Endodermal cell (in vitro differentiated cells): ENCODE data around the gene APOC3. TPM values are rescaled to one million over a fixed set of nuclear protein-coding genes. Genes with fewer than 3 reads are reported as not detected.

Experiments
- DNase-seq: peaks from one replicate; pipeline ENCODE4 v3.0.0-alpha.2; 2017
- H3K27ac ChIP-seq: 2 replicates; pipeline ENCODE4 v1.5.1; 2013; ENCODE audit warnings: mild to moderate bottlenecking, low read depth, low read length, moderate library complexity
- H3K27me3 ChIP-seq: 2 replicates; pipeline ENCODE4 v1.6.1; 2013; ENCODE audit warnings: mild to moderate bottlenecking, low read length, moderate library complexity; ENCODE audit not compliant: insufficient read depth, control insufficient read depth, poor library complexity, severe bottlenecking
- H3K36me3 ChIP-seq: 2 replicates; pipeline ENCODE4 v1.7.0; 2013; ENCODE audit warnings: mild to moderate bottlenecking, low read length, moderate library complexity; ENCODE audit not compliant: control insufficient read depth, insufficient read depth
- H3K4me1 ChIP-seq: one replicate; pipeline ENCODE4 v1.7.0; 2013; ENCODE audit warnings: low read length; ENCODE audit not compliant: control insufficient read depth, insufficient read depth
- H3K4me3 ChIP-seq: 2 replicates; pipeline ENCODE4 v1.5.1; 2013; ENCODE audit warnings: mild to moderate bottlenecking, low read length, moderate library complexity
- H3K9ac ChIP-seq: 2 replicates; pipeline ENCODE4 v1.6.1; 2013; ENCODE audit warnings: mild to moderate bottlenecking, low read length, moderate library complexity; ENCODE audit not compliant: poor library complexity, severe bottlenecking; ENCODE audit errors: extremely low read depth
- H3K9me3 ChIP-seq: 2 replicates; pipeline ENCODE4 v1.6.1; 2013; ENCODE audit warnings: mild to moderate bottlenecking, low read length, moderate library complexity; ENCODE audit not compliant: control insufficient read depth
- H3K27ac Mint-ChIP-seq: 2 replicates; pipeline ENCODE4 v1.8.0; 2020; ENCODE audit warnings: mixed read lengths
- H3K27me3 Mint-ChIP-seq: 2 replicates; pipeline ENCODE4 v1.8.0; 2021; ENCODE audit warnings: mild to moderate bottlenecking, mixed read lengths; ENCODE audit not compliant: insufficient read depth
- H3K36me3 Mint-ChIP-seq: 2 replicates; pipeline ENCODE4 v1.8.0; 2020; ENCODE audit warnings: low read depth, mixed read lengths
- H3K4me1 Mint-ChIP-seq: 2 replicates; pipeline ENCODE4 v1.8.0; 2020; ENCODE audit warnings: mixed read lengths
- H3K4me3 Mint-ChIP-seq: 2 replicates; pipeline ENCODE4 v1.8.0; 2020; ENCODE audit warnings: mild to moderate bottlenecking, moderate library complexity, mixed read lengths
- H3K9me3 Mint-ChIP-seq: 2 replicates; pipeline ENCODE4 v1.8.0; 2020; ENCODE audit warnings: mild to moderate bottlenecking, mixed read lengths
- CTCF ChIP-seq: fragments of 200-600 bp; sonication (generic); conservative IDR thresholded peaks from 2 replicates; pipeline ENCODE4 v1.5.0; 2021; ENCODE audit warnings: antibody characterized with exemption, mild to moderate bottlenecking
- WGBS, 2 experiments: methylation state at CpG; one replicate each; pipeline versions ENCODE4 v1.1.5 to v1.1.7; 2013; ENCODE audit warnings: missing lambda C conversion rate in 2 of 2, mixed read lengths in 1 of 2; ENCODE audit not compliant: insufficient coverage in 1 of 2, insufficient read length in 1 of 2; 5-methylcytosine and 5-hydroxymethylcytosine counted together
- total RNA-seq, 2 donors: library from RNA; stranded (reverse); fragmentation: NEBNext Ultra II Directional in 1 of 2; extraction: Animal tissue kit (Norgen Biotek cat#: 25700) in 1 of 2; gene quantifications; 2 replicates in 1 of 2; 3 replicates in 1 of 2; pipeline ENCODE4 v1.2.1, GENCODE V29; 2021

The APOC3 gene
- total RNA-seq, 2 donors from 2014 or later = not detected

- no peak for DNase-seq
- Mint-ChIP-seq H3K4me1 (no peaks in the 10 kb centered on the region), H3K4me3 (no peak overlapping the region), H3K27me3 (no peaks in the 10 kb centered on the region), H3K27ac (peak overlapping the region; percentile 41), H3K36me3 (peaks cover 15% of the 10 kb centered on the region), H3K9me3 (no peaks in the 10 kb centered on the region)
- TF ChIP-seq CTCF = no peak
- no peak overlapping the region for H3K27ac ChIP-seq
- no peak overlapping the region for H3K9ac ChIP-seq
- H3K4me1 ChIP-seq = no peaks in the 10 kb centered on the region
- 83 to 94% methylated on average over 2 to 5 of the region's 6 CpGs for WGBS, 2 experiments
- no peaks in the 10 kb centered on the region for H3K9me3 ChIP-seq
- H3K27me3 ChIP-seq = no peaks in the 10 kb centered on the region
- H3K36me3 ChIP-seq = peaks cover 8% of the 10 kb centered on the region
- H3K4me3 ChIP-seq = no peak overlapping the region
These were observed 51.4 kb downstream of the APOC3 start for GRCh38 chr11:116881143-116881542.

- H3K27me3 Mint-ChIP-seq = no peaks in the 10 kb centered on the region
- Histone ChIP-seq H3K27me3 (no peaks in the 10 kb centered on the region), H3K36me3 (no peaks in the 10 kb centered on the region), H3K9me3 (no peaks in the 10 kb centered on the region), H3K4me1 (no peaks in the 10 kb centered on the region), H3K27ac (no peak overlapping the region), H3K9ac (no peak overlapping the region), H3K4me3 (no peak overlapping the region)
- no peak overlapping the region for H3K4me3 Mint-ChIP-seq
- H3K27ac Mint-ChIP-seq = no peak overlapping the region
- TF ChIP-seq CTCF = no peak
- no peaks in the 10 kb centered on the region for H3K4me1 Mint-ChIP-seq
- no peaks in the 10 kb centered on the region for H3K9me3 Mint-ChIP-seq
- no peak for DNase-seq
- H3K36me3 Mint-ChIP-seq = peaks cover 12% of the 10 kb centered on the region
These were observed 52.7 kb downstream of the APOC3 start for GRCh38 chr11:116882386-116882785.

Other genes starting within 250 kb of the APOC3 start
- 10 to 100 TPM; 22.3 to 29.1 TPM for gene BUD13, start 56.9 kb upstream of the APOC3 start, total RNA-seq
- gene ZPR1, start 41.9 kb upstream of the APOC3 start, total RNA-seq = 10 to 100 TPM; 59.2 to 63.4 TPM
- gene APOA5, start 38.0 kb upstream of the APOC3 start, total RNA-seq = not detected
- under 1 TPM; 0.35 to 0.38 TPM for gene APOA4, start 6.6 kb upstream of the APOC3 start, total RNA-seq
- 100 to 1,000 TPM in 1 of 2 donors, 10 to 100 TPM in 1; 91.8 to 120 TPM for gene APOA1, start 7.7 kb downstream of the APOC3 start, total RNA-seq